ENCODE measurements around the gene ZAP70. TPM values are rescaled to one million over a fixed set of nuclear protein-coding genes. Genes with fewer than 3 reads are reported as not detected.
"Not testable (repeated sequence)": the region's sequence is repeated elsewhere in the genome, so short reads cannot be mapped to it uniquely, and the experiment has no call there.

ZAP70 gene
- total RNA-seq, 1 experiment from 2014 or later: not detected

DNA sequence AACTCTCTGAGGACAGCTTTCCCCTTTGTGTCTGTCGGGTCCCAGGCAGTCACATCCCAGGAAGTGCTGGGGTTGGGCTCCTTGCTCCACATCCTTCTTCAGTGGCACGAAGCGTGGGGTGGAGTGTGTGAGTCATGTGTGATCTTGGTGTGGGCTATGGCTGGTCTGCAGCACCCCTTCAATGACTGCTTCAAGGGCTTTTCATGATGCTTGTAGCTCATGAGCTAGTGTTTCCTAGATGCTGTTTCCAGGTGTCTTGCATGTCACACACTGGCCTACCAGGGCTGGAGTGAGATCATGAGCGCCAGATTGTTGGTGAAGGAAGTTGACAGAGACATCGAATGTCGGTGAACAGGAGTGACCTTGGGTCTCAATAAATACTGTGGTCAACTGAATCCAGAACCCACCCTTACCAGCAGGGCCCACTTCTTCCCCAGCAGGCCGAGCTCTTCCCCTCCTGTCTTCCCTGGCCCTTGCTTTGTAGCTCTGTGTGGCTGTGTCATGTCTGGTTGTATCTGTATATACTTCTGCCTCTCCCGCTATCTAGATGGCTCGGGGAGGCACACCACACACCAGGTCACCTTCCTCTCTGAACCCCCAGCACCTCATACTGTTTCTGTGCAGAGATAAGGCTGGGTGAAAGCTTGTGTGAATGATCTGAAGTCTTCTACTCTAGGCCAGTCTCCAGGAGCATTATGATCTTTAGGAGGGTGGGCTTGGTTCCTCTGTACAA, 40.0 kb upstream of the ZAP70 start:
- H2AFZ ChIP-seq (ENCODE audit: low read length): no peak overlapping the region
- DNase-seq: no peak

DNA sequence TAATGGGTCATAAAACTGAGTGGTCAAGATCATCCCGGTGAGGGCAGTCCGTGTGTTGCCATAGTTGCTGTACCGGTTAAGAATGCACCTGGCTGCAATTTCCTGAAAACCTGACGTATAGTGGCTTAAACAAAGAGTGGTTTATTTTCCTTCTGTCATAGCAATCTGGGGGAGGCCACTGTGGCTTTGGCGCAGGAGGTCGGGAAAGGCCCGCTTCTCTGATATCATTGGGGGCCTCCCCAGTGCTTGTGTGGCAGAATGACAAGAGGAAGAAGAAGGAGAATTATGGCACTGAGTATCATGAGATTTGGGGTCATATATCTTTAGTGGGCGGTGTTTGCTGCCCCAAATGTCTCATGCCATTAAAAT, 39.5 kb upstream of the ZAP70 start:
- no peak for DNase-seq
- no peak overlapping the region for H3K4me3 ChIP-seq (ENCODE audit: low read length)
- H2AFZ ChIP-seq (ENCODE audit: low read length): no peak overlapping the region
- no peak overlapping the region for H3K27ac ChIP-seq (ENCODE audit: low read length)
- no peaks in the 10 kb centered on the region for H3K27me3 ChIP-seq (ENCODE audit: low read length)
- no peaks in the 10 kb centered on the region for H4K20me1 ChIP-seq (ENCODE audit: insufficient read depth, low read depth, low read length)
- H3K4me1 ChIP-seq (ENCODE audit: low read length): peaks cover 10% of the 10 kb centered on the region
- no peaks in the 10 kb centered on the region for H3K36me3 ChIP-seq (ENCODE audit: insufficient read depth, low read length)
- H3K79me2 ChIP-seq (ENCODE audit: low read length): no peaks in the 10 kb centered on the region
- no peak overlapping the region for H3K9ac ChIP-seq (ENCODE audit: low read length)
- no peak overlapping the region for H3K4me2 ChIP-seq (ENCODE audit: low read depth, low read length, poor library complexity, severe bottlenecking)
- H3K9me3 ChIP-seq (ENCODE audit: low read length): no peaks in the 10 kb centered on the region
- no peaks in the 10 kb centered on the region for H3K9me2 ChIP-seq (replicated peaks; ENCODE audit: insufficient read depth, low read length)

More for the DNA sequence above, 40.0 kb upstream of the ZAP70 start:
- Histone ChIP-seq H3K9ac (ENCODE audit: low read length) (no peak overlapping the region), H3K9me2 (replicated peaks; ENCODE audit: insufficient read depth, low read length) (no peaks in the 10 kb centered on the region), H3K36me3 (ENCODE audit: insufficient read depth, low read length) (no peaks in the 10 kb centered on the region), H3K9me3 (ENCODE audit: low read length) (no peaks in the 10 kb centered on the region), H3K4me3 (ENCODE audit: low read length) (no peak overlapping the region), H3K27ac (ENCODE audit: low read length) (no peak overlapping the region), H3K27me3 (ENCODE audit: low read length) (no peaks in the 10 kb centered on the region), H3K4me1 (ENCODE audit: low read length) (peaks cover 10% of the 10 kb centered on the region), H3K4me2 (ENCODE audit: low read depth, low read length, poor library complexity, severe bottlenecking) (no peak overlapping the region), H3K79me2 (ENCODE audit: low read length) (no peaks in the 10 kb centered on the region), H4K20me1 (ENCODE audit: insufficient read depth, low read depth, low read length) (no peaks in the 10 kb centered on the region)

- no peak overlapping the region for H3K27ac ChIP-seq (ENCODE audit: low read length)
- DNase-seq: no peak
- H3K4me3 ChIP-seq (ENCODE audit: low read length): no peak overlapping the region
- H2AFZ ChIP-seq (ENCODE audit: low read length): no peak overlapping the region
- H3K4me1 ChIP-seq (ENCODE audit: low read length): peaks cover 10% of the 10 kb centered on the region
- no peaks in the 10 kb centered on the region for H4K20me1 ChIP-seq (ENCODE audit: insufficient read depth, low read depth, low read length)
- H3K9me3 ChIP-seq (ENCODE audit: low read length): no peaks in the 10 kb centered on the region
- H3K27me3 ChIP-seq (ENCODE audit: low read length): no peaks in the 10 kb centered on the region
- H3K4me2 ChIP-seq (ENCODE audit: low read depth, low read length, poor library complexity, severe bottlenecking): no peak overlapping the region
- no peaks in the 10 kb centered on the region for H3K79me2 ChIP-seq (ENCODE audit: low read length)
- no peaks in the 10 kb centered on the region for H3K36me3 ChIP-seq (ENCODE audit: insufficient read depth, low read length)
- no peak overlapping the region for H3K9ac ChIP-seq (ENCODE audit: low read length)
- no peaks in the 10 kb centered on the region for H3K9me2 ChIP-seq (replicated peaks; ENCODE audit: insufficient read depth, low read length)
These were observed 37.8 kb upstream of the ZAP70 start for GRCh38 chr2:97675430-97676113.

DNA sequence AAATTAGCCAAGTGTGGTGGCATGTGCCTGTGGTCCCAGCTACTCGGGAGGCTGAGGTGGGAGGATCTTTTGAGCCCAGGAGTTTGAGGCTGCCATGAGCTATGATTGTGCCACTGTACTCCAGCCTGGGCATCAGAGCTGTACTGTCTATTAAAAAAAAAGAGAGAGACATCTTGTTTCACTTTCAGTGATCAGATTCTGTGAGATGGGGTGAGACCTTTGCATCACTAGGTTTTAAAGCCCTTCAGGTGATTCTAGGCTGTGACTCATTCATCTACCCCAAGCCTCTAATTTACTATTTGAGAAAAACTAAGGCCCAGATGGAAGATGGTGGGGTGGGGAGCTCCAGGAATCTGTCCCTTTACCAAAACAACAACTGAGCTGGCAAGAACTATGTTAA, 36.8 kb upstream of the ZAP70 start:
- Histone ChIP-seq H3K79me2 (ENCODE audit: low read length) (no peaks in the 10 kb centered on the region), H3K27ac (ENCODE audit: low read length) (no peak overlapping the region), H3K4me1 (ENCODE audit: low read length) (peaks cover 10% of the 10 kb centered on the region), H3K27me3 (ENCODE audit: low read length) (no peaks in the 10 kb centered on the region), H3K9ac (ENCODE audit: low read length) (no peak overlapping the region), H3K4me2 (ENCODE audit: low read depth, low read length, poor library complexity, severe bottlenecking) (no peak overlapping the region), H4K20me1 (ENCODE audit: insufficient read depth, low read depth, low read length) (no peaks in the 10 kb centered on the region), H3K9me3 (ENCODE audit: low read length) (no peaks in the 10 kb centered on the region), H3K36me3 (ENCODE audit: insufficient read depth, low read length) (no peaks in the 10 kb centered on the region), H3K9me2 (replicated peaks; ENCODE audit: insufficient read depth, low read length) (no peaks in the 10 kb centered on the region), H2AFZ (ENCODE audit: low read length) (no peak overlapping the region), H3K4me3 (ENCODE audit: low read length) (no peak overlapping the region)
- no peak for DNase-seq

DNA sequence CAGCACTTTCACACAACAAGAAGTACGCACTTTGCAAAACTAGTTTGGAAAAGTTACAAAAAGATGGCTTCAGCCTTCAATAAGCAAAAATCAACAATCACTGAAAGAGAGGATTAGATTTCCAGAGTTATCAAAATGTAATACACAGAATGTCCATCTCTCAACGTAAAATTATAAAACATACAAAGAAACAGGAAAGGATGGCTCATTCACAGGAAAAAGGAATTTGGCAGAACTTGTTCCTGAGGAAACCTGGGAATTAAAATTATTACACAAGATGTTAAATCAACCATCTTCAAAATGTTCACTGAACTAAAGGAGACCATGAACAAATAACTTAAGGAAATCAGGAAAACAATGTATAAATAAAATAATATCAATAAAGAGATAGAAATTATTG, 35.9 kb upstream of the ZAP70 start:
- no peak for DNase-seq
- Histone ChIP-seq H3K4me2 (ENCODE audit: low read depth, low read length, poor library complexity, severe bottlenecking) (no peak overlapping the region), H3K9me2 (replicated peaks; ENCODE audit: insufficient read depth, low read length) (no peaks in the 10 kb centered on the region), H4K20me1 (ENCODE audit: insufficient read depth, low read depth, low read length) (no peaks in the 10 kb centered on the region), H3K4me1 (ENCODE audit: low read length) (peaks cover 10% of the 10 kb centered on the region), H3K9me3 (ENCODE audit: low read length) (no peaks in the 10 kb centered on the region), H3K27ac (ENCODE audit: low read length) (no peak overlapping the region), H2AFZ (ENCODE audit: low read length) (no peak overlapping the region), H3K9ac (ENCODE audit: low read length) (no peak overlapping the region), H3K4me3 (ENCODE audit: low read length) (no peak overlapping the region), H3K79me2 (ENCODE audit: low read length) (no peaks in the 10 kb centered on the region), H3K36me3 (ENCODE audit: insufficient read depth, low read length) (no peaks in the 10 kb centered on the region), H3K27me3 (ENCODE audit: low read length) (no peaks in the 10 kb centered on the region)

DNA sequence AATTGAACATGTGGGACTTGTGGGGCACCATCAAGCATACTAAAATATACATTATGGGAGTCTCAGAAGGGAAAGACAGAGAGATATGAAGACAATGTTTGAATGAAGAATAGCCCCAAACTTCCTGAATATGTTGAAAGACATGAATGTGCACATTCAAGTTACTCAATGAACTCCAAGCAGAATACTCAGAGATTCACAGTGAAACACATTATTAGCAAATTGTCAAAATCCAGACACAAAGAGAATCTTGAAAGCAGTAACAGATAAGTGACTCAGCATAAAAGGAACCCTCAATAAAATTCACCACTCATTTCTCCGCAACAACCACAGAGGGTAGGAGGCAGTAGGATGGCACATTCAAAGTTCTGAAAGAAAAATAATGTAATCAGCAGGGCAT, 35.1 kb upstream of the ZAP70 start:
- H3K79me2 ChIP-seq (ENCODE audit: low read length): no peaks in the 10 kb centered on the region
- no peaks in the 10 kb centered on the region for H3K27me3 ChIP-seq (ENCODE audit: low read length)
- H3K4me3 ChIP-seq (ENCODE audit: low read length): no peak overlapping the region
- H4K20me1 ChIP-seq (ENCODE audit: insufficient read depth, low read depth, low read length): no peaks in the 10 kb centered on the region
- no peaks in the 10 kb centered on the region for H3K36me3 ChIP-seq (ENCODE audit: insufficient read depth, low read length)
- H3K9me3 ChIP-seq (ENCODE audit: low read length): no peaks in the 10 kb centered on the region
- no peak overlapping the region for H2AFZ ChIP-seq (ENCODE audit: low read length)
- no peak overlapping the region for H3K9ac ChIP-seq (ENCODE audit: low read length)
- peaks cover 10% of the 10 kb centered on the region for H3K4me1 ChIP-seq (ENCODE audit: low read length)
- no peak overlapping the region for H3K4me2 ChIP-seq (ENCODE audit: low read depth, low read length, poor library complexity, severe bottlenecking)
- H3K9me2 ChIP-seq (replicated peaks; ENCODE audit: insufficient read depth, low read length): no peaks in the 10 kb centered on the region
- DNase-seq: no peak
- no peak overlapping the region for H3K27ac ChIP-seq (ENCODE audit: low read length)

- not testable (repeated sequence) for H4K20me1 ChIP-seq (ENCODE audit: insufficient read depth, low read depth, low read length); DNase-seq; H3K79me2 ChIP-seq (ENCODE audit: low read length)
These were observed 26.1 kb upstream of the ZAP70 start for GRCh38 chr2:97687235-97687634.

GRCh38 chr2:97688062-97688827, 25.1 kb upstream of the ZAP70 start:
- Histone ChIP-seq H4K20me1 (ENCODE audit: insufficient read depth, low read depth, low read length) (no peaks in the 10 kb centered on the region), H3K27ac (ENCODE audit: low read length) (no peak overlapping the region), H3K27me3 (ENCODE audit: low read length) (no peaks in the 10 kb centered on the region), H3K9me2 (replicated peaks; ENCODE audit: insufficient read depth, low read length) (no peaks in the 10 kb centered on the region), H3K9me3 (ENCODE audit: low read length) (no peaks in the 10 kb centered on the region), H3K79me2 (ENCODE audit: low read length) (no peaks in the 10 kb centered on the region), H3K4me3 (ENCODE audit: low read length) (no peak overlapping the region), H3K4me2 (ENCODE audit: low read depth, low read length, poor library complexity, severe bottlenecking) (no peak overlapping the region), H3K4me1 (ENCODE audit: low read length) (no peaks in the 10 kb centered on the region), H3K9ac (ENCODE audit: low read length) (no peak overlapping the region), H2AFZ (ENCODE audit: low read length) (no peak overlapping the region), H3K36me3 (ENCODE audit: insufficient read depth, low read length) (no peaks in the 10 kb centered on the region)
- no peak for DNase-seq

More at GRCh38 chr2:97687235-97687634, 26.1 kb upstream of the ZAP70 start:
- H3K27me3 ChIP-seq (ENCODE audit: low read length); H3K9ac ChIP-seq (ENCODE audit: low read length); H3K4me1 ChIP-seq (ENCODE audit: low read length); H3K9me2 ChIP-seq (replicated peaks; ENCODE audit: insufficient read depth, low read length); H3K36me3 ChIP-seq (ENCODE audit: insufficient read depth, low read length); H3K4me3 ChIP-seq (ENCODE audit: low read length); H3K4me2 ChIP-seq (ENCODE audit: low read depth, low read length, poor library complexity, severe bottlenecking); H3K27ac ChIP-seq (ENCODE audit: low read length); H3K9me3 ChIP-seq (ENCODE audit: low read length); H2AFZ ChIP-seq (ENCODE audit: low read length): not testable (repeated sequence)
